Gastrocnemius medialis (tissue), 4 donors: ENCODE measurements around the gene TGFBR3L.

Source experiments
- CTCF ChIP-seq, 5 experiments: fragments of 450-650 bp in 3 of 5; fragments of 200-600 bp in 2 of 5; sonication (generic) in 2 of 5; IDR thresholded peaks in 4 of 5; conservative IDR thresholded peaks in 1 of 5; 1 replicate in 4 of 5; 2 replicates in 1 of 5; pipeline ENCODE4 v1.5.1; 2016 to 2019; ENCODE audit warnings: antibody characterized with exemption in 5 of 5, mild to moderate bottlenecking in 3 of 5, moderate library complexity in 3 of 5
- POLR2A ChIP-seq, 2 donors: fragments of 450-650 bp; IDR thresholded peaks; one replicate each; pipeline ENCODE4 v1.6.1; 2017; ENCODE audit warnings: antibody characterized with exemption in 2 of 2, mild to moderate bottlenecking in 2 of 2, moderate library complexity in 2 of 2

GRCh38 chr19:7924651-7925170 lies 10.1 kb downstream of the TGFBR3L start:
- TF ChIP-seq CTCF (IDR thresholded peaks at IDR 0.05 in 4 of 5, conservative IDR thresholded peaks at IDR 0.05 in 1 of 5), result no peak
- TF ChIP-seq POLR2A (IDR thresholded peaks at IDR 0.05), result no peak
